ENCODE measurements around the gene HBEGF.
A peak's percentile ranks its signal among the peaks of the same experiment; 100 is the strongest.

The HBEGF gene

DNA sequence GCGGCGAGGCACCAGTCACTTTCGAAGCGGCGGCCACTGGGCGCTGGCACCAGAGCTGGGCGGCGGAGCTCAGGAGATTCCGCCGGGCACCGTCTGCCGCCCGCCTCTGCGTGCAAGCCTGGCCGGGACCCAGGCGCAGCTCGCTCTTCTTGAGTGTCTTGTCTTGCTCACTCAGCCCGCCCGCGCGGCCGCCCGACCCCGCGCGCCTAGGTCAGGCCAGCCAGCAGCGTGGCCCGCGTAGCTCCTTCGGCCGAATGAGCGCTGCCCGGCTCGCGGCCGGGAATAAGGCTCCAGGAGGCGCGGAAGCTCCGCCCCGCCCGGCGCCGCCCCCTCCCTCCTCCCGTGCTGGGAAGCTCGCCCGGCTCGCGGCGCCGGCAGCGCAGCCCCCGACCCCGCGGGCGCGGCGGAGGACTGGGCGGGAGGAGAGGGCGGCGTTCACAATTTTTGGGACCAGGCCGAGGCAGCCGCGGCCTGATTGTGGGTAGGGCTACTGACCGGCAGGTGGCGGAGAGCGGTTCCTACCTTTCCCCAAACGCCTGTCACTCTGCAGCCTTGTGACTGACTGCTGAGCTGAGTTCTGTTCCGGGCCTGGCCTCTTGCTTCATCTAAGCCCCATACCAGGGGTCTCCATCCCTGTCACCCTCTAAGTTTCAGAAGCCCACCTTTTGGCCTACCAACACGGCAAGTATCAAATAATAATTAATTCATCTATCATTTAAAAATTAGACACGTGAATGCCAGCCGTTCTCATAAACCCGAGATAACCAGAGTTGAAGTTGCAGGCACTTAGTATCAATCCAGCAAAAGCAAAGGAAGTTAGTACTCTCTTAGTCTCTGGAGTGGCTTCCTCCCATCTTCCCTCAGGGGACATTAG is at the start of gene HBEGF:
TSS of gene HBEGF (minus strand) at position 256 of the 874 bp plus-strand sequence. CDS start 275 bp downstream, outside the sequence.
- peak; percentile 93 for DNase-seq (ENCODE audit: low spot score)

- DNase-seq (ENCODE audit: low spot score) = no peak
Observed at GRCh38 chr5:140393738-140394137, 47.3 kb upstream of the HBEGF start.

DNA sequence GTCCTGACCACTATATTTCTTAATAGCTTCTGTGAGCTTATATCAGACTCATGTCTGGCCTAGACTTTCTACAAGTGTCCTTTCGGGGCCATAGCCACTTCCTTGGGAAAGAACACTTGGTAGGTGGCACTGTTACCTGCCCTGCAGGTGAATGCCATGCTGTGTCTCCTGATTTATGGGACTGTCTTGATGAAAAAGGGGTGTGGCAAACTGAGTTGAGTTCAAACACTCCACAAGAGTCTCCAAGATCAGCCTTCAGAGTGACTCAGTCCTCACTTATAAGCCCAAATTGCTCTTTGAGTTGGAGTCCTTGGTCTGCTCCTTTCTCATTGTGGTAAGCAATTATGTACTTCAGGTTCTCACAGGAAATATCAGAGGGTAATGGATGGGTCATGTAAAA is 45.3 kb upstream of the HBEGF start:
- no peak for DNase-seq (ENCODE audit: low spot score)

DNA sequence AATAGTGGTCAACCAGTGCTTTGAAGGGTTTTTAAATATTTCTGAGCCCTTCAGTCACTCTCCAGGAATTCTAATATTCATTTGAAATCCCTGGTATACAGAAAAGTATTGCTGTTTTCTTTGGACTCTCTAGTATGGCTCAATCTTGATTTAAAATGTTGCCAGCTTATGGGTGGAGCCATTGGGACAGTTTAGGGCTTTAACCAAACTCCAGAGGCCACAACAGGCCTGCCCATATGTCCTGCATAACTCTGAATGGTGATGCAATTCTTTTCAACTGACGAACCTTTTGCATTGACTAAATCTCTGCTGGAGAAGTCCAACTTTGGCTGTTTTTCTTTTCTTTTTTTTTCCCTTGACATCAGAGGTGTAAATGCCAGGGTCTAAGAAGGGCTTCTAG is 44.9 kb upstream of the HBEGF start:
- DNase-seq (ENCODE audit: low spot score) = no peak

- DNase-seq (ENCODE audit: low spot score) = no peak
Observed at GRCh38 chr5:140388052-140388451, 41.6 kb upstream of the HBEGF start.

DNA sequence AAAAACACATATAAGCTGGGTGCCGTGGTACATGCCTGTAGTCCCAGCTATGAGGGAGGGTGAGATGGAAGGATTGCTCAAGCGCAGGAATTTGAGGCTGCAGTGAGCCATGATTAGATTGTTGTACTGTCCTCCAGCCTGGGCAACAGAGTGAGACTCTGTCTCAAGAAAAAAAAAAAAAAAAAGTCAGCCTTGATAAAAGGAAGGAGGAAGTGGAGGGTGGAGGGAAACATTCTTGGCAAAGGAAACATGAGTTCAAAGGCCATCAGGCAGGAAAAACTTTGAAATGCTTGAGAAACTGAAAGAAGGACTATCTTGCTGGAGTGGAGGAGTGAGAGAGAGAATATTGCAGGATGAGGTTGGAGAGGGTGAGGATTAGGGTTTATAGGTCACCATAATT is 36.9 kb upstream of the HBEGF start:
- no peak for DNase-seq (ENCODE audit: low spot score)

- no peak for DNase-seq (ENCODE audit: low spot score)
Observed at GRCh38 chr5:140382866-140383265, 36.5 kb upstream of the HBEGF start.

- no peak for DNase-seq (ENCODE audit: low spot score)
Observed at GRCh38 chr5:140381972-140382371, 35.6 kb upstream of the HBEGF start.

DNA sequence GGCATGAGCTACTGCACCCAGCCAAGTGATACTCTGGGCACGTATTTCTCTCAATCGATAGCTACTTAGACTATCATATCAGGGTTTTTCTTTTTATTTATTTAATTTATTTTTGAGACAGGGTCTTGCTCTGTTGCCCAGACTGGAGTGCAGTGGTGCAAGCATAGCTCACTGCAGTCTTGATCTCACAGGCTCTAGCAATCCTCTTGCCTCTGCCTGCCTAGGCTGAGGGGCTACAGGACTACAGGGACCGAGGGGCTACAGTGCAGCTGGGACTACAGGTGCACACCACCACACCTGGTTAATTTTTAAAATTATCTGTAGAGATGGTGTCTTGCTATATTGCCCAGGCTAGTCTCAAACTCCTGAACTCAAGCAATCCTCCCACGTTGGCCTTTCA is 34.9 kb upstream of the HBEGF start:
- no peak for DNase-seq (ENCODE audit: low spot score)

DNA sequence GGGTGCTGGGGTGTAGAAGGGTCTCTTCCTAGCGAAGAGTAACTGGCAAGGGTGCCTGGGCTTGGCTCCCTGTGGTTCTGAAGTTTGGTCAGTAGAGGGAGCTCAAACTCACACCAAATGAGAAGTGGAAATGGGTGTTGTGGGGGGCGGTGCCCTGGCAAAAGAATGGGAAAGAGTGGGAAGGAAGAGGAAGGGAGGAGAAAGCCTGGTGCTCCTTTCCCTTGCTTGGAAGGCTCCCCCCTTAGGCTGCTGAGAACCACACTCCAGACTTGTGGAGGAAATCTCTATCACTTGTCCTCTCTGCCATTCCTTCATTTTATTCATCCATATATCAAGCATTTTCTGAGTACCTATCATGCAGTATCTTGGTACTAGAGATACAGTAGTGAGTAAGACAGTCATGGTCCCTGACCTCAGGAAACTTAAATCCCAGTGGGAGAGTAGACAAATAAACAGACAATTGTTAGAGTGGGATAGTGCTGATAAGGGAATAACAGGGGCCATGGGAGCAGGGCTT is 26.6 kb upstream of the HBEGF start:
- peak; percentile 81 for DNase-seq (ENCODE audit: low spot score)

- DNase-seq (ENCODE audit: low spot score) = no peak
Observed at GRCh38 chr5:140371356-140372151, 25.2 kb upstream of the HBEGF start.

DNA sequence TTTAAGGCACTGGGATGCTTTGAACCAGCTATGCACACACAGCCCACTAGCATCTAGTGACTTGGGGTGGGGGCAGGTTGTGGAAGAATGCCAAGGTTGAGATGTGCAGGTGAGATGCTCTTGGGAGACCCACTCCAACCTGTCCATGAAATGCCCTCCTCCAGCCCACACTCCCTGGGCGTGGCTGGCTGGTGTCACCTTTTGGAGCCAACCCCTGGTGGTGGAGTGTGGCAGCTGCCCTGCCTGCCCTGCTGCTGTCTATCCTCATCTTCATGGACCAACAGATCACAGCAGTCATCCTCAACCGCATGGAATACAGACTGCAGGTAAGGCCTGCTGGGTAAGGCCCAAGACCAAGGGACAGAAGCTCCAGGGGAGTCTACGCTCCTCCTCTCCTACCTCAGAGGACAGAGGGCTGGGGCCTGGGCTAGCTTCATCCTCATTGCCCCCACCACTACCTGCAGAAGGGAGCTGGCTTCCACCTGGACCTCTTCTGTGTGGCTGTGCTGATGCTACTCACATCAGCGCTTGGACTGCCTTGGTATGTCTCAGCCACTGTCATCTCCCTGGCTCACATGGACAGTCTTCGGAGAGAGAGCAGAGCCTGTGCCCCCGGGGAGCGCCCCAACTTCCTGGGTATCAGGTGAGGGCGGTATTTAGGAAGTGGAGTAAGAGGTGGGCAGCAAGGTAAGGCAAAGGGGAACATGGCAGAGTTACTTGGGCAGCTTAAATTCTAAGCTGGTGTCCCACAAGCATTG is 21.0 kb upstream of the HBEGF start:
- no peak for DNase-seq (ENCODE audit: low spot score)

- DNase-seq (ENCODE audit: low spot score) = no peak
Observed at GRCh38 chr5:140366589-140367255, 20.3 kb upstream of the HBEGF start.

DNA sequence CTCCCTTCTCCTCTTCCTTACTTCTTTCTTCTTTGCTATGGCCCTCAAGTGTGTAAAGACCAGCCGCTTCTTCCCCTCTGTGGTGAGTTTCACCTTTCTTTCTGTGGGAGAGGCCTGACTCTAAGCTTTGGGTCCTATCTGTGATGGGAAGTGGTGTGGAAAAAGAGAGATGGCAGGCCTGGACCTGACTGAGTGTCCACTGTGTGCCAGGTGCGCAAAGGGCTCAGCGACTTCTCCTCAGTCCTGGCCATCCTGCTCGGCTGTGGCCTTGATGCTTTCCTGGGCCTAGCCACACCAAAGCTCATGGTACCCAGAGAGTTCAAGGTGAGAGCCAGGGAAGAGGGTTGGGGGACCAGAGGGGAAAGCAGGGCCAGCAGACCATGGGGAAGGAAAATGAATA is 19.5 kb upstream of the HBEGF start:
- DNase-seq (ENCODE audit: low spot score) = no peak

DNA sequence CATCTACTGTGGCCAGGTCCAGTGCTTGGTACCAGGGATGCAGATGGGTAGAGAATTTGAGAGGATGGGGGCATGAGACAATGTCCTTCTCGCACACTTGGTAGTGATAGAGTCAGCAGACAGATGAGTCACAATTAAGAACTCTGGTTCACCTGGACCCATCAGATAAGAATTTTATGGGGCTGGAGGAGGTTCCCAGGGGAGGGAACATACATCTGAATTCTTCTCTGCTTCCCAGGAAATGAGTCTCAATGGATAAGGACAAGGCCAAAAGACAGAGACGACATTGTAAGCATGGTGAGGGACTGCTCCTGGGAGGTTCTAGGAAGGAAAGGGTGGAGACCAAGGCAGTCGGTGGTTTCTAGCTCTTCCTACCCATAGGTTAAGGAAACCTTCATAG is 18.9 kb upstream of the HBEGF start:
- no peak for DNase-seq (ENCODE audit: low spot score)

DNA sequence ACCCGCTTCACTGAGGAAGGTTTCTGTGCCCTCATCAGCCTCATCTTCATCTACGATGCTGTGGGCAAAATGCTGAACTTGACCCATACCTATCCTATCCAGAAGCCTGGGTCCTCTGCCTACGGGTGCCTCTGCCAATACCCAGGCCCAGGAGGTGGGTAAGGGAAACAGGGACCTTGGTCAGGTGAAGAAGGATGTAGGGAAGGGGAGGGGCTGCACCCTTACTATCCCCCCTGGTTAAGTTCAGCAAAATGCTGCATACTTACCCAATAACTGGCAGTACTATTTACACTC is 18.0 kb upstream of the HBEGF start:
- no peak for DNase-seq (ENCODE audit: low spot score)

DNA sequence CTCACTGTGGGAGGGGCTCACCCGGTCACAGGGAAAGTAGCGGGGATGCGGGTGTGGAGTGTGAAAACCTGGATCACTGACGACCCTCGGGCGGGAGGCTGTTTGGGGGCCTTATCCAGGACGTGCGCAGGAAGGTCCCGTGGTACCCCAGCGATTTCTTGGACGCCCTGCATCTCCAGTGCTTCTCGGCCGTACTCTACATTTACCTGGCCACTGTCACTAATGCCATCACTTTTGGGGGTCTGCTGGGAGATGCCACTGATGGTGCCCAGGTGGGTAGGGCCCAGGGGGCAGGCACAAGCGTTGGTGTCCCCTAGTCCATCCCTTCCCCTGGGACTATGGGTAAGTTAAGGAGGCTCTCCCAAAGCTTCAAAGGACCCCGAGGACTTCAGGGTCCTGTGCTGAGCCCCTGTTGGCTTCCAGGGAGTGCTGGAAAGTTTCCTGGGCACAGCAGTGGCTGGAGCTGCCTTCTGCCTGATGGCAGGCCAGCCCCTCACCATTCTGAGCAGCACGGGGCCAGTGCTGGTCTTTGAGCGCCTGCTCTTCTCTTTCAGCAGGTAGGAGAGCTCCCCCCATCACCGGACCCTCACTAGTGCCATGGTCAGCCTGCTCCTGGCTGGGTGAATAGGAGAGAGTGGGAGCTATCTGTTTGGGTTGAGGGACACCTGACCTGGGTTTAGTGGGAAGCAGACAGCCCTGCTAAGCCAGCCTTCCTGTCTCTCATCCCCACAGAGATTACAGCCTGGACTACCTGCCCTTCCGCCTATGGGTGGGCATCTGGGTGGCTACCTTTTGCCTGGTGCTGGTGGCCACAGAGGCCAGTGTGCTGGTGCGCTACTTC is 17.4 kb upstream of the HBEGF start:
- DNase-seq (ENCODE audit: low spot score) = no peak

DNA sequence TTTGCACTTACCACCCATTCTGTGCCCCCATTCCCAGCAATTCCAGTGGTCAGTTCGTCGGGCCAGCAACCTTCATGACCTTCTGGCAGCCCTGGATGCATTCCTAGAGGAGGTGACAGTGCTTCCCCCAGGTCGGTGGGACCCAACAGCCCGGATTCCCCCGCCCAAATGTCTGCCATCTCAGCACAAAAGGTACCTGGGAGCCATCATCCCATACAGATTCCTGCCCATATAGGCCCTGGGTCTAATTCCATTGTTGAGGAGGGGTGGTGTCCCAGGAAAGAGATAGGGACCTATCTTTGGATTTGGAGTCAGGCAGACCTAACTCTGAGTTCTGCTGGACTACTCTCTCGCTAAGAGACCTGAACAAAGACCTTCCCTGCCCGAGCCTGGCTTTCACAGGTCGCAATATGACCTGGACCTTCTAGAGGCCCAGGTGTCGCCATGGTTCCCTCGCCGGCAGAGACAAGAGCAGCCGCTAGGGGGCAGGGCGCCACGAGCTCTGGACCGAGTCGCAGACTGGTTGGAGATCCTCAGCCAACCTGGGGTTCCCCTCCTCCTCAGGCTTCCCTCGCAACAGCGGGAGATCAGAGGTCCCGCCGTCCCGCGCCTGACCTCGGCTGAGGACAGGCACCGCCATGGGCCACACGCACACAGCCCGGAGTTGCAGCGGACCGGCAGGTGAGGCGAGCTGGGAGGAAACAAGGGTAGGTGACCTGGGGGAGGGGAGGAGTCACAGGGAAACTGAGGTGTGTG is 16.6 kb upstream of the HBEGF start:
- peak; percentile 86 for DNase-seq (ENCODE audit: low spot score)

DNA sequence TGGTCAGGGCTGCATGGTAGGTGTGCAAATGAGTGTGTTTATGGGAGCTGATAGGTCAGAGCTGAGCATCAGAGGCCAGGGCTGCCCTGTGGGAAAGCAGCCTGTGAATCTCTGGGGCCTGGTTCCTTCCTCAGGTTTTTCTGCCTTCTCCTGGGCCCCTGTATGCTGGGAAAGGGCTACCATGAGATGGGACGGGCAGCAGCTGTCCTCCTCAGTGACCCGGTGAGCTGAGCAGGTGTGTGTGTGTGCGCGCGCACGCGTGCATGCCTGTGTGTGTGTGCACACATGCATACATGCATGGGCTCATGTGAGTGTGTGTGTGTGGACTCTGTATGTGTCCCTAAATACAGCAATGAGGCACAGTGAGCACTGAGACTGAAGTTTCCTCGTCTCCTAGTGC is 15.9 kb upstream of the HBEGF start:
- no peak for DNase-seq (ENCODE audit: low spot score)

DNA sequence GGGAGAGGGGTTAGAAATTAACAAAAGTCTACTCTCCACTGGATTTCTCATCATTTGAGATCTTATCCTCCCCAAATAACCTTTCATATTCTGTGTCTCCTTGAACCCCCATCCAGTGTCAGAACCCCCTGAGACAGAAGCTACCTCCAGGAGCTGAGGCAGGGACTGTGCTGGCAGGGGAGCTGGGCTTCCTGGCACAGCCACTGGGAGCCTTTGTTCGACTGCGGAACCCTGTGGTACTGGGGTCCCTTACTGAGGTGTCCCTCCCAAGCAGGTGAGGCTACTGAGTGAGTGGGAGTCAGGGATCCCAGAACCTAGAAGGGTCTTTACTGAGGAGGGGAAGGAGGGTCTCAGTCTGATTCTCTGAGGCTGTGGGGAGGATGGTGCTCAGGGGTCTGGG is 15.5 kb upstream of the HBEGF start:
- DNase-seq (ENCODE audit: low spot score) = no peak

Measured in ecto neural progenitor cell (in vitro differentiated cells).